Measurements from ENCODE around the gene LAMA5.

LAMA5 gene

GRCh38 chr20:62262064-62262463 lies 105.0 kb downstream of the LAMA5 start:
- Histone ChIP-seq H3K9ac (ENCODE audit: low read length) (no peak overlapping the region), H3K9me2 (replicated peaks; ENCODE audit: insufficient read depth, low read length) (no peaks in the 10 kb centered on the region), H3K79me2 (ENCODE audit: insufficient read depth, low read length) (no peaks in the 10 kb centered on the region), H3K4me3 (ENCODE audit: insufficient read depth, low read length, poor library complexity, severe bottlenecking) (no peak overlapping the region), H4K20me1 (ENCODE audit: low read depth, low read length) (no peaks in the 10 kb centered on the region), H3K9me3 (ENCODE audit: insufficient read depth, low read length) (no peaks in the 10 kb centered on the region), H3K27ac (ENCODE audit: low read depth, low read length) (no peak overlapping the region), H3K27me3 (ENCODE audit: low read length) (no peaks in the 10 kb centered on the region), H3K4me2 (ENCODE audit: low read depth, low read length, poor library complexity, severe bottlenecking) (no peak overlapping the region), H2AFZ (ENCODE audit: low read depth, low read length, severe bottlenecking) (no peak overlapping the region), H3K36me3 (ENCODE audit: low read length) (0 out of 2 replicates have a peak, but pooled peaks cover 3% of the 10 kb centered on the region), H3F3A (ENCODE audit: insufficient read depth) (no peaks in the 10 kb centered on the region)
- TF ChIP-seq EZH2phosphoT487 (conservative IDR thresholded peaks at IDR 0.05; ENCODE audit: low read length) (no peak), CTCF (IDR thresholded peaks at IDR 0.05; ENCODE audit: insufficient read depth, low read length, poor library complexity, severe bottlenecking) (no peak)

- no peak for TF ChIP-seq EZH2phosphoT487 (conservative IDR thresholded peaks at IDR 0.05; ENCODE audit: low read length)
- H3K27me3 ChIP-seq (ENCODE audit: low read length), result no peaks in the 10 kb centered on the region
- H3K9me2 ChIP-seq (replicated peaks; ENCODE audit: insufficient read depth, low read length), result no peaks in the 10 kb centered on the region
- no peak overlapping the region for H3K4me3 ChIP-seq (ENCODE audit: insufficient read depth, low read length, poor library complexity, severe bottlenecking)
- no peaks in the 10 kb centered on the region for H3K79me2 ChIP-seq (ENCODE audit: insufficient read depth, low read length)
- H3K4me2 ChIP-seq (ENCODE audit: low read depth, low read length, poor library complexity, severe bottlenecking), result no peak overlapping the region
- H3F3A ChIP-seq (ENCODE audit: insufficient read depth), result no peaks in the 10 kb centered on the region
- H3K9ac ChIP-seq (ENCODE audit: low read length), result no peak overlapping the region
- no peak overlapping the region for H3K27ac ChIP-seq (ENCODE audit: low read depth, low read length)
- no peak overlapping the region for H2AFZ ChIP-seq (ENCODE audit: low read depth, low read length, severe bottlenecking)
- no peaks in the 10 kb centered on the region for H3K9me3 ChIP-seq (ENCODE audit: insufficient read depth, low read length)
- H3K36me3 ChIP-seq (ENCODE audit: low read length), result no peaks in the 10 kb centered on the region
- H4K20me1 ChIP-seq (ENCODE audit: low read depth, low read length), result no peaks in the 10 kb centered on the region
These were observed 107.9 kb downstream of the LAMA5 start for GRCh38 chr20:62259294-62259565.

Data from SU-DHL-6 (cell line).